ENCODE data around the gene RBMS1. TPM values are rescaled to one million over a fixed set of nuclear protein-coding genes. Genes with fewer than 3 reads are reported as not detected.
A peak's percentile ranks its signal among the peaks of the same experiment; 100 is the strongest.

RBMS1 gene
- total RNA-seq (2021): 75.8 and 77.5 TPM in 2 replicates
- long read RNA-seq, full-length matches to known transcripts: 18 of 86 reads
- long read RNA-seq, partial matches to known transcripts: 5 of 86 reads
- long read RNA-seq, other reads (novel, unspliced or antisense): 63 of 86 reads

- Histone ChIP-seq H2AK5ac (ENCODE audit: insufficient read length, low read length) (no peak within 1 kb of the TSS), H4K5ac (ENCODE audit: insufficient read length, low read depth, low read length) (no peak within 1 kb of the TSS), H3K9me3 (ENCODE audit: control insufficient read depth, low read depth, low read length) (no peaks in the 10 kb centered on the region), H3K27me3 (ENCODE audit: insufficient read depth, low read length) (no peaks in the 10 kb centered on the region), H3K27ac (ENCODE audit: insufficient read length, low read depth, low read length) (no peak within 1 kb of the TSS), H3K23ac (ENCODE audit: insufficient read length, low read depth, low read length) (no peak within 1 kb of the TSS), H3K14ac (ENCODE audit: insufficient read depth, low read length) (peak within 1 kb of the TSS; percentile 84; the same call in 1 of the 2 replicates), H2BK20ac (ENCODE audit: low read depth, low read length, poor library complexity, severe bottlenecking) (no peak within 1 kb of the TSS), H3K56ac (ENCODE audit: insufficient read length, low read depth, low read length) (no peak within 1 kb of the TSS), H4K8ac (replicated peaks; ENCODE audit: insufficient read length, low read depth, low read length) (no peak within 1 kb of the TSS), H4K20me1 (ENCODE audit: control insufficient read depth, insufficient read depth, insufficient read length) (no peaks in the 10 kb centered on the region), H4K91ac (ENCODE audit: insufficient read length, low read depth, low read length) (no peak within 1 kb of the TSS), H3K9ac (ENCODE audit: extremely low read depth, insufficient read length, low read length) (peak within 1 kb of the TSS; percentile 50), H2BK120ac (ENCODE audit: low read depth, low read length, poor library complexity, severe bottlenecking) (no peak within 1 kb of the TSS), H2BK15ac (ENCODE audit: low read depth, low read length) (no peak within 1 kb of the TSS), H3K4ac (ENCODE audit: low read depth, low read length) (no peak within 1 kb of the TSS), H3K4me1 (ENCODE audit: insufficient read depth, low read length) (no peaks in the 10 kb centered on the region), H3K23me2 (ENCODE audit: insufficient read length, low read depth, low read length, poor library complexity, severe bottlenecking) (peaks cover 10% of the 10 kb centered on the region), H3K79me1 (ENCODE audit: insufficient read depth, low read depth, low read length, poor library complexity, severe bottlenecking) (no peaks in the 10 kb centered on the region), H3K18ac (ENCODE audit: insufficient read length, low read depth, low read length) (peak within 1 kb of the TSS; percentile 84), H3K79me2 (ENCODE audit: insufficient read depth, low read length) (peaks cover 4% of the 10 kb centered on the region; the same call in 1 of the 2 replicates), H2AFZ (ENCODE audit: low read length) (no peak within 1 kb of the TSS), H2BK5ac (ENCODE audit: insufficient read length, low read length) (no peak within 1 kb of the TSS), H3T11ph (ENCODE audit: low read length) (no peak within 1 kb of the TSS), H2BK12ac (ENCODE audit: insufficient read length, low read depth, low read length) (no peak within 1 kb of the TSS), H3K4me2 (ENCODE audit: insufficient read depth, insufficient read length, low read length) (peak within 1 kb of the TSS; percentile 74)
- Mint-ChIP-seq H3K4me3 (peak within 1 kb of the TSS; percentile 84 to 88), H3K27me3 (ENCODE audit: low read depth) (no peaks in the 10 kb centered on the region; the same call in 1 of the 2 replicates), H3K9me3 (no peaks in the 10 kb centered on the region), H3K36me3 (ENCODE audit: insufficient read depth in 1 of 3, low read depth in 3 of 3) (no peaks in the 10 kb centered on the region), H3K4me1 (peaks cover 26 to 28% of the 10 kb centered on the region in 2 experiments), H3K27ac (peak within 1 kb of the TSS; percentile 67 to 97 (median 92); a peak in 4 of 7 replicates)
- peak; percentile 81 for DNase-seq
- no CpG with 5 or more reads among the region's 66 CpGs for WGBS (ENCODE audit: extremely low coverage, insufficient read length, low lambda C conversion rate)
- TF ChIP-seq, protein P1, sequence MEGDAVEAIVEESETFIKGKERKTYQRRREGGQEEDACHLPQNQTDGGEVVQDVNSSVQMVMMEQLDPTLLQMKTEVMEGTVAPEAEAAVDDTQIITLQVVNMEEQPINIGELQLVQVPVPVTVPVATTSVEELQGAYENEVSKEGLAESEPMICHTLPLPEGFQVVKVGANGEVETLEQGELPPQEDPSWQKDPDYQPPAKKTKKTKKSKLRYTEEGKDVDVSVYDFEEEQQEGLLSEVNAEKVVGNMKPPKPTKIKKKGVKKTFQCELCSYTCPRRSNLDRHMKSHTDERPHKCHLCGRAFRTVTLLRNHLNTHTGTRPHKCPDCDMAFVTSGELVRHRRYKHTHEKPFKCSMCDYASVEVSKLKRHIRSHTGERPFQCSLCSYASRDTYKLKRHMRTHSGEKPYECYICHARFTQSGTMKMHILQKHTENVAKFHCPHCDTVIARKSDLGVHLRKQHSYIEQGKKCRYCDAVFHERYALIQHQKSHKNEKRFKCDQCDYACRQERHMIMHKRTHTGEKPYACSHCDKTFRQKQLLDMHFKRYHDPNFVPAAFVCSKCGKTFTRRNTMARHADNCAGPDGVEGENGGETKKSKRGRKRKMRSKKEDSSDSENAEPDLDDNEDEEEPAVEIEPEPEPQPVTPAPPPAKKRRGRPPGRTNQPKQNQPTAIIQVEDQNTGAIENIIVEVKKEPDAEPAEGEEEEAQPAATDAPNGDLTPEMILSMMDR (conservative IDR thresholded peaks at IDR 0.05): no peak
These were observed at the start of gene RBMS1 for GRCh38 chr2:160493227-160494028. RBMS1 (minus strand) TSS chr2:160493807; CDS start chr2:160493363, 444 bp downstream.

Data from H9 (cell line).